Measurements from ENCODE around the gene ZFYVE26.

DNA sequence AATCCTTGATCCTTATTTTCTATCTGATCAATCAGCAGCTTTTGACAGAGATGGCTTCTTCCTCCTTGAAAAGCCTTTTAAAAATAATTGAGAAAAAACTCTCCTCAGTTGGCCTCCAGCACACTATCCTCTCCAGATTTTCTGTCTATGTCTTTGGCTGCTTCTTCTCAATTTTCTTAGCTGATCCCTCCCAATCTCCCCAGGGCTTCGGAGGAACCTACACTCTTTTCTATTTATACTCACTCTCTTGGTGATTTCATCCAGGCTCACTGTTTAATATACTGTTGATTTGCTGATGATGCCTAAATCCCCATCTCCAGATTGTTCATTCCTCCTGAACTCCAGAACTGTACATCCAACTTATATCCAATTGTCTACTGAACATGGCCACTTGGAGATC is 59.9 kb downstream of the ZFYVE26 start:
- TF ChIP-seq, protein P1, sequence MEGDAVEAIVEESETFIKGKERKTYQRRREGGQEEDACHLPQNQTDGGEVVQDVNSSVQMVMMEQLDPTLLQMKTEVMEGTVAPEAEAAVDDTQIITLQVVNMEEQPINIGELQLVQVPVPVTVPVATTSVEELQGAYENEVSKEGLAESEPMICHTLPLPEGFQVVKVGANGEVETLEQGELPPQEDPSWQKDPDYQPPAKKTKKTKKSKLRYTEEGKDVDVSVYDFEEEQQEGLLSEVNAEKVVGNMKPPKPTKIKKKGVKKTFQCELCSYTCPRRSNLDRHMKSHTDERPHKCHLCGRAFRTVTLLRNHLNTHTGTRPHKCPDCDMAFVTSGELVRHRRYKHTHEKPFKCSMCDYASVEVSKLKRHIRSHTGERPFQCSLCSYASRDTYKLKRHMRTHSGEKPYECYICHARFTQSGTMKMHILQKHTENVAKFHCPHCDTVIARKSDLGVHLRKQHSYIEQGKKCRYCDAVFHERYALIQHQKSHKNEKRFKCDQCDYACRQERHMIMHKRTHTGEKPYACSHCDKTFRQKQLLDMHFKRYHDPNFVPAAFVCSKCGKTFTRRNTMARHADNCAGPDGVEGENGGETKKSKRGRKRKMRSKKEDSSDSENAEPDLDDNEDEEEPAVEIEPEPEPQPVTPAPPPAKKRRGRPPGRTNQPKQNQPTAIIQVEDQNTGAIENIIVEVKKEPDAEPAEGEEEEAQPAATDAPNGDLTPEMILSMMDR (IDR thresholded peaks at IDR 0.05): no peak
- TF ChIP-seq EZH2 (IDR thresholded peaks at IDR 0.05) (no peak), EZH2phosphoT487 (IDR thresholded peaks at IDR 0.05) (no peak)
